Large intestine (tissue), 3 donors: ENCODE results near the gene PRICKLE1. TPM values are rescaled to one million over a fixed set of nuclear protein-coding genes. Genes with fewer than 3 reads are reported as not detected.

ENCODE experiments used
- DNase-seq, 2 donors: peaks; one replicate each; pipeline versions ENCODE4 v3.0.0 to v3.0.0-alpha.2; 2013
- H3K27ac ChIP-seq: one replicate; pipeline ENCODE4 v1.5.1; 2013; ENCODE audit warnings: low read length
- H3K27me3 ChIP-seq: 2 replicates; pipeline ENCODE4 v1.6.1; 2013; ENCODE audit warnings: low read length; ENCODE audit not compliant: control insufficient read depth, insufficient read depth
- H3K36me3 ChIP-seq: 2 replicates; pipeline ENCODE4 v1.6.1; 2013; ENCODE audit warnings: low read length; ENCODE audit not compliant: control insufficient read depth, insufficient read depth
- H3K4me1 ChIP-seq: one replicate; pipeline ENCODE4 v1.6.1; 2013; ENCODE audit warnings: low read length; ENCODE audit not compliant: control insufficient read depth, insufficient read depth
- H3K4me3 ChIP-seq: one replicate; pipeline ENCODE4 v1.5.1; 2013; ENCODE audit warnings: low read length
- H3K9me3 ChIP-seq: one replicate; pipeline ENCODE4 v1.6.1; 2013; ENCODE audit warnings: mild to moderate bottlenecking, low read depth, low read length, moderate library complexity; ENCODE audit not compliant: control insufficient read depth
- WGBS: methylation state at CpG from one replicate; pipeline ENCODE4 v1.1.5; 2013; ENCODE audit warnings: low lambda C conversion rate; ENCODE audit not compliant: insufficient coverage; 5-methylcytosine and 5-hydroxymethylcytosine counted together
- polyA plus RNA-seq: library from polyadenylated mRNA; unstranded; fragments of 120-200 nt; gene quantifications from one replicate; pipeline ENCODE4 v1.2.1, GENCODE V29; 2013

PRICKLE1 gene
- polyA plus RNA-seq, 1 donor = 6.0 TPM

GRCh38 chr12:42582498-42582897 lies 7.0 kb downstream of the PRICKLE1 start:
- Histone ChIP-seq H3K9me3 (no peaks in the 10 kb centered on the region), H3K4me1 (peaks cover 2% of the 10 kb centered on the region), H3K27ac (no peak overlapping the region), H3K4me3 (no peak overlapping the region), H3K36me3 (no peaks in the 10 kb centered on the region), H3K27me3 (peaks cover 6% of the 10 kb centered on the region)
- no CpG with 5 or more reads among the region's 5 CpGs for WGBS
- no peak for DNase-seq

GRCh38 chr12:42582050-42582449 lies 7.5 kb downstream of the PRICKLE1 start:
- Histone ChIP-seq H3K27ac (no peak overlapping the region), H3K9me3 (no peaks in the 10 kb centered on the region), H3K4me3 (no peak overlapping the region), H3K36me3 (no peaks in the 10 kb centered on the region), H3K27me3 (peaks cover 5% of the 10 kb centered on the region), H3K4me1 (no peaks in the 10 kb centered on the region)
- no CpG with 5 or more reads among the region's 1 CpG for whole genome bisulfite sequencing
- DNase-seq = peak in 1 of 2 donors; percentile 14

GRCh38 chr12:42576374-42576773 lies 13.2 kb downstream of the PRICKLE1 start:
- H3K36me3 ChIP-seq = no peaks in the 10 kb centered on the region
- DNase-seq = no peak

GRCh38 chr12:42575717-42576116 lies 13.8 kb downstream of the PRICKLE1 start:
- no peak for DNase-seq
- H3K27ac ChIP-seq = no peak overlapping the region
- H3K36me3 ChIP-seq = no peaks in the 10 kb centered on the region
- no peaks in the 10 kb centered on the region for H3K4me1 ChIP-seq
- no peaks in the 10 kb centered on the region for H3K27me3 ChIP-seq
- 70% methylated on average over 1 of the region's 1 CpG for WGBS
- H3K9me3 ChIP-seq = no peaks in the 10 kb centered on the region
- H3K4me3 ChIP-seq = no peak overlapping the region

More at GRCh38 chr12:42576374-42576773, 13.2 kb downstream of the PRICKLE1 start:
- no CpG with 5 or more reads among the region's 5 CpGs for WGBS
- no peaks in the 10 kb centered on the region for H3K4me1 ChIP-seq
- no peaks in the 10 kb centered on the region for H3K27me3 ChIP-seq
- no peaks in the 10 kb centered on the region for H3K9me3 ChIP-seq
- no peak overlapping the region for H3K27ac ChIP-seq
- H3K4me3 ChIP-seq = no peak overlapping the region

- Histone ChIP-seq H3K27ac (no peak overlapping the region), H3K36me3 (no peaks in the 10 kb centered on the region), H3K4me3 (no peak overlapping the region), H3K9me3 (no peaks in the 10 kb centered on the region), H3K27me3 (no peaks in the 10 kb centered on the region), H3K4me1 (no peaks in the 10 kb centered on the region)
- DNase-seq = no peak
These were observed 14.7 kb downstream of the PRICKLE1 start for GRCh38 chr12:42574851-42575266.

GRCh38 chr12:42571327-42572009 lies 18.1 kb downstream of the PRICKLE1 start:
- H3K27me3 ChIP-seq = no peaks in the 10 kb centered on the region
- H3K27ac ChIP-seq = no peak overlapping the region
- no peak for DNase-seq
- H3K9me3 ChIP-seq = no peaks in the 10 kb centered on the region
- no CpG with 5 or more reads among the region's 2 CpGs for WGBS
- no peak overlapping the region for H3K4me3 ChIP-seq
- H3K4me1 ChIP-seq = no peaks in the 10 kb centered on the region
- H3K36me3 ChIP-seq = no peaks in the 10 kb centered on the region

GRCh38 chr12:42570076-42570475 lies 19.5 kb downstream of the PRICKLE1 start:
- Histone ChIP-seq H3K36me3 (no peaks in the 10 kb centered on the region), H3K27me3 (no peaks in the 10 kb centered on the region), H3K4me1 (no peaks in the 10 kb centered on the region), H3K4me3 (no peak overlapping the region), H3K27ac (no peak overlapping the region), H3K9me3 (no peaks in the 10 kb centered on the region)
- no CpG with 5 or more reads among the region's 2 CpGs for WGBS
- no peak for DNase-seq

GRCh38 chr12:42568952-42569915 lies 20.3 kb downstream of the PRICKLE1 start:
- WGBS = no CpG with 5 or more reads among the region's 6 CpGs
- Histone ChIP-seq H3K36me3 (no peaks in the 10 kb centered on the region), H3K9me3 (no peaks in the 10 kb centered on the region), H3K4me1 (no peaks in the 10 kb centered on the region), H3K27ac (no peak overlapping the region), H3K27me3 (no peaks in the 10 kb centered on the region), H3K4me3 (no peak overlapping the region)
- DNase-seq = peak; percentile 49 to 52

GRCh38 chr12:42565633-42566032 lies 23.9 kb downstream of the PRICKLE1 start:
- Histone ChIP-seq H3K27ac (no peak overlapping the region), H3K9me3 (no peaks in the 10 kb centered on the region), H3K27me3 (no peaks in the 10 kb centered on the region), H3K4me1 (no peaks in the 10 kb centered on the region), H3K36me3 (no peaks in the 10 kb centered on the region), H3K4me3 (no peak overlapping the region)
- WGBS = no CpG with 5 or more reads among the region's 5 CpGs
- DNase-seq = no peak

- WGBS = 100% methylated on average over 1 of the region's 2 CpGs
These were observed 24.6 kb downstream of the PRICKLE1 start for GRCh38 chr12:42564996-42565395.

More at GRCh38 chr12:42564996-42565395, 24.6 kb downstream of the PRICKLE1 start:
- Histone ChIP-seq H3K36me3 (no peaks in the 10 kb centered on the region), H3K9me3 (no peaks in the 10 kb centered on the region), H3K27me3 (no peaks in the 10 kb centered on the region), H3K4me1 (no peaks in the 10 kb centered on the region), H3K27ac (no peak overlapping the region), H3K4me3 (no peak overlapping the region)
- DNase-seq = no peak
